Stimulated activated CD4-positive, alpha-beta T cell treated with anti-CD3 and anti-CD28 coated beads, TNF-alpha, amount 100 ng/mL, for 1 hour (primary cell): ENCODE data around the gene GZMA.

Experiments
- DNase-seq, 3 donors: peaks; one replicate each; pipeline ENCODE4 v3.0.0-alpha.2; 2020; ENCODE audit warnings: low read depth in 3 of 3, low spot score in 1 of 3

The GZMA gene

GRCh38 chr5:55108661-55109060, 6.2 kb downstream of the GZMA start:
- DNase-seq, result no peak

GRCh38 chr5:55110217-55110616, 7.8 kb downstream of the GZMA start:
- DNase-seq, result no peak

- no peak for DNase-seq
Measured at GRCh38 chr5:55113327-55113726, 10.9 kb downstream of the GZMA start.

- DNase-seq, result no peak
Measured at GRCh38 chr5:55114061-55114460, 11.6 kb downstream of the GZMA start.

GRCh38 chr5:55123365-55123764, 20.9 kb downstream of the GZMA start:
- no peak for DNase-seq

GRCh38 chr5:55134053-55134722, 31.7 kb downstream of the GZMA start:
- DNase-seq, result no peak

- DNase-seq, result no peak
Measured at GRCh38 chr5:55136521-55136920, 34.1 kb downstream of the GZMA start.

- DNase-seq, result no peak
Measured at GRCh38 chr5:55140908-55141665, 38.6 kb downstream of the GZMA start.

GRCh38 chr5:55141945-55142690, 39.7 kb downstream of the GZMA start:
- no peak for DNase-seq

- DNase-seq, result no peak
Measured at GRCh38 chr5:55143624-55144023, 41.2 kb downstream of the GZMA start.

GRCh38 chr5:55146080-55146479, 43.6 kb downstream of the GZMA start:
- no peak for DNase-seq

- peak; percentile 58 to 69 (median 64) for DNase-seq
Measured at GRCh38 chr5:55146543-55147151, 44.2 kb downstream of the GZMA start.

GRCh38 chr5:55149308-55149795, 46.9 kb downstream of the GZMA start:
- no peak for DNase-seq

GRCh38 chr5:55151923-55152842, 49.7 kb downstream of the GZMA start:
- DNase-seq, result no peak

GRCh38 chr5:55154873-55155272, 52.4 kb downstream of the GZMA start:
- DNase-seq, result no peak
